RPMI7951 (cell line): ENCODE data around the gene SLC17A4. TPM values are rescaled to one million over a fixed set of nuclear protein-coding genes. Genes with fewer than 3 reads are reported as not detected.

ENCODE experiments used
- DNase-seq: peaks from one replicate; pipeline ENCODE4 v3.0.0-alpha.2; 2012; ENCODE audit warnings: low read depth
- total RNA-seq: library from RNA; depleted of rRNA; stranded (reverse); fragments of >200 nt; shearing (Covaris generic); gene quantifications from 2 replicates; pipeline ENCODE4 v1.2.3, GENCODE V29; 2014; rRNA removed

Gene SLC17A4
- total RNA-seq, 1 experiment from 2014 or later: not detected

DNA sequence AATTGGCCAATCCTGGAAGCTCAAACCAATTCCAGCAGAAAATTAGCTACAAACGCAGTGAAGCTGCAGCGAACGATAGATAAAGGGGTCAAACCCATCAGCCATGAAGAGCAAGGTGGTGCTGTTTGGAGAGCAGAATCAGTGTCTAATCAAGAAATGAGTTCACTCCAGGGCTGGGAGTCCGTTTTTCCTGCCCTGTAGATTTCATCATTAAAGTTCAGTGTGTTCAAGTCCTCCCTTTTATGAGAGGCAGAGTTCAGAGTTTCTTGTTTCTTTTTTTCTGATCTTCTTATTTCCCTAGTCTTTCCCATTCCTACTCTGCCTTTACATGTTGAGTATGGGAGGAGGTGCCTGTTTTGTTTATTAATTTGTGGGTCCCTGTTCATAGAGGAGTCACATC is 46.9 kb downstream of the SLC17A4 start:
- no peak for DNase-seq

DNA sequence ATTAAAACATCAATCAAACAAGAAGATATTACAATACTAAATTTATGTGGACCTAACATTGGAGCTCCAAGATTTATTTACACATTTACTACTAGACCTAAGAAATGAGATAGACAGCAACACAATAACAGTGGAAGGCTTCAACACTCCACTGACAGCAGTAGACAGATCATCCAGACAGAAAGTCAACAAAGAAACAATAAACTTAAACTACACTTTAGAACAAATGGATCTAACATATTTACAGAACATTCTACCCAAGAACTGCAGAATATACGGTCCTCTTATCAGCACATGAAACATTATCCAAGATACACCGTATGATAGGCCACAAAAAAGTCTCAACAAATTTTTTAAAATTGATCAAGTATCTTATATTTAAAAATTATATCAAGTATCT is 50.3 kb downstream of the SLC17A4 start:
- no peak for DNase-seq

DNA sequence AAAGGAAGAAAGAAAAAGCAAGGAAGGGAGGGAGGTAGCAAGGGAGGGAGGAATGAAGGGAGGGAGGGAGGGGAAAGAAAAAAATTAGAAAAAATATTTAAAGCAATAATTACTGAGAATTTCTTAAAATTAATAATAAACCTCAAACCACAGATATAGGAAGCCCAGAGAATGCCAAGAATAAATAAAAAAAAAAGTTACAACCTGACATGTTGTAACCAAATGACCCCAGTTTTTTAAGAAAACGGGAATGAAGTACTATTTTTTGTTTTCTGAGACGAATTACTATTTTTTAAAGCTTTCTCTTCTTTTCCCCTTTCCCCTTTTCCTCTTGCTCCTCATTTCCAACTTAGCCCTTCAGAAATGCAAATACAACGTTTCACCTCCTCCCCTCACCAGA is 60.7 kb downstream of the SLC17A4 start:
- DNase-seq: no peak

DNA sequence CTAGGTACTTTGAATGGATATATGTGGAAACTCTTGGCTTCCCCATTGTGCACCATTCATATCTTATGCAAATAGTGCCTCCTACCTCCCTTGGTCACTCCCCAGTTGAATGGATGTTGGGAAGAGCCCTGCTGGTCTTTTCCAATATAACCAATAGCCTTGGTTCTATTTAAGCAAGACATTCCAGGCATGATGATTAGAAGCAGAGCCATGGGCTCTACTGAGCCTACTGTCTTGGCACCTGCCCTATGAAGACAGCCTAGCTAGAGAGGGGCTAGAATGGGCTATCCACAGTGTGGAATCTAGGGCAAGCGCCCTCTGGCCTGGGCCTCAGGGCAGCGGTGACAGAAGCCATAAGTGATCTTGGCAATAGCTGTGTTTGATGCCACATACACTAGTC is 61.7 kb downstream of the SLC17A4 start:
- no peak for DNase-seq

DNA sequence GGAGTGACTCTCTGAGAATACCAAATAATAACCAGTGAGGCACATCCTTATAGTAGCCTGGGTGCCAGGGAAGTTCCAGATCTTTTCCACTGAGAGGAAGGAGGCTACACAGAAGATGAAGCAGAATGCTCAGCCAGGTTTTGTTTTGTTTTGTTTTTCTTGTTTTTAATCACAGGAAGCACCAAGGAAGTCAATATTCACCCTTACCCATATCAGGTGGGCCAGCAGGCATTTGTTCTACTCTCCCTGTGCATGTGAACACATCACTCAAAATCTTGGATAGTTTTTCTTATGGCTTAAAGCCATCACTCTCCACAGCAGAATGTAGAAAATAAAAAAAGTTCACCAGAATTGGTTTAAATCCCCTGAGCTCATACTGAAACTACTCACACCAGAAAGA is 66.8 kb downstream of the SLC17A4 start:
- no peak for DNase-seq

DNA sequence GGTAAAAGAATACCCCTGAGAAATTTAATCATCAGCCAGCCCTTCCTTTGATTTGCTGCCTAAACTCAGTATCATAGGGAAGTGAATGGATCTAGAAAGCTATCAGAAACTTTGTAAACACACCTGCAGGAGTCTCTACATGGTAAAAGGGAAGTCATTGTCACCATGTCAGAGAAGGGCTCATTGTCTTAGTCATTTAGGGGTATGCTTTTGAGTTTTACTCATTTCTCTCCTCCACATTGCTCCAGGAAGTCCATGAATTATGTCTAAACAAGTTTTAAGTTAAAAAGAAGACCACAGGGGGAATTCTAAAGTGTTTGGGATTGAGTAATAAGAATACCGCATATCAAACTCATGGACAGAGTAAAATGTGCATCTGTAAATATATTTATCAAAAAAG is 74.8 kb downstream of the SLC17A4 start:
- DNase-seq: no peak

DNA sequence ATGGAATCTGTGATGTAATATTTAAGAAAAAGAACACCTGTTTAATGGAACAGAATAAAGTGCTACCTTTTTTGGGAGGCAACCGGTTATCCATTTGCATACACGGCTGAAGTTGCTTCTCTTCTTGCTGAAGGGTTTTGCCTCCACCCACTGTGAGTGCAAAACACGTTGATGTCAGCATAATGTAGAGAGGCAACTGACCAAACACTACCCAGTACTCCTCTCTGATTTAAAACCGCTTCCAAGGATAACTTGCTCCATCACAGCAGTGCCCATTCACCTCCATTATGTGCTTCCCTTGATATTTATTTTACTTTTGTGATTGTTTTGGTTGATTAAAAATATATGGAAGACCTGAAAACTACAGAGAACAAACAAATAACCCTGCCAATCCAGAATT is 75.9 kb downstream of the SLC17A4 start:
- no peak for DNase-seq

Other genes starting within 250 kb of the SLC17A4 start
- gene SCGN, start 102.5 kb upstream of the SLC17A4 start, total RNA-seq: not detected in 2 replicates
- gene SLC17A1, start 77.3 kb downstream of the SLC17A4 start, total RNA-seq: not detected in 2 replicates
- gene SLC17A3, start 119.5 kb downstream of the SLC17A4 start, total RNA-seq: not detected in 2 replicates
- not detected in 2 replicates for gene SLC17A2, start 175.9 kb downstream of the SLC17A4 start, total RNA-seq
- 7.7 and 9.1 TPM in 2 replicates for gene TRIM38, start 208.1 kb downstream of the SLC17A4 start, total RNA-seq